A549 (cell line): Measurements from ENCODE around the gene CACNA1I.

Source experiments
- CHD2 ChIP-seq: fragments of 150-350 bp; IDR thresholded peaks from 2 replicates; pipeline ENCODE4 v1.6.1; 2014; ENCODE audit warnings: low read length; ENCODE audit not compliant: partially characterized antibody
- FOXS1 ChIP-seq: fragments of 250-450 bp; sonication (Bioruptor Pico); IDR thresholded peaks from 2 replicates; pipeline ENCODE4 v1.5.0; 2020; ENCODE audit warnings: mild to moderate bottlenecking, moderate library complexity
- RAD21 ChIP-seq, 2 experiments: fragments of >200 bp in 1 of 2; sonication (Bioruptor Twin) in 1 of 2; formaldehyde crosslinking in 1 of 2; IDR thresholded peaks in 1 of 2; conservative IDR thresholded peaks in 1 of 2; 2 replicates in 1 of 2; 3 replicates in 1 of 2; pipeline ENCODE4 v1.6.1; 2012 to 2018; ENCODE audit warnings: inconsistent platforms in 1 of 2
- TF ChIP-seq, protein P1 (sequence below): fragments of >200 bp; sonication (Bioruptor Twin); formaldehyde crosslinking; IDR thresholded peaks from 3 replicates; pipeline ENCODE4 v1.5.1; 2016

GRCh38 chr22:39665229-39665628 lies 94.7 kb downstream of the CACNA1I start:
- TF ChIP-seq, protein P1, sequence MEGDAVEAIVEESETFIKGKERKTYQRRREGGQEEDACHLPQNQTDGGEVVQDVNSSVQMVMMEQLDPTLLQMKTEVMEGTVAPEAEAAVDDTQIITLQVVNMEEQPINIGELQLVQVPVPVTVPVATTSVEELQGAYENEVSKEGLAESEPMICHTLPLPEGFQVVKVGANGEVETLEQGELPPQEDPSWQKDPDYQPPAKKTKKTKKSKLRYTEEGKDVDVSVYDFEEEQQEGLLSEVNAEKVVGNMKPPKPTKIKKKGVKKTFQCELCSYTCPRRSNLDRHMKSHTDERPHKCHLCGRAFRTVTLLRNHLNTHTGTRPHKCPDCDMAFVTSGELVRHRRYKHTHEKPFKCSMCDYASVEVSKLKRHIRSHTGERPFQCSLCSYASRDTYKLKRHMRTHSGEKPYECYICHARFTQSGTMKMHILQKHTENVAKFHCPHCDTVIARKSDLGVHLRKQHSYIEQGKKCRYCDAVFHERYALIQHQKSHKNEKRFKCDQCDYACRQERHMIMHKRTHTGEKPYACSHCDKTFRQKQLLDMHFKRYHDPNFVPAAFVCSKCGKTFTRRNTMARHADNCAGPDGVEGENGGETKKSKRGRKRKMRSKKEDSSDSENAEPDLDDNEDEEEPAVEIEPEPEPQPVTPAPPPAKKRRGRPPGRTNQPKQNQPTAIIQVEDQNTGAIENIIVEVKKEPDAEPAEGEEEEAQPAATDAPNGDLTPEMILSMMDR = no peak
- no peak for TF ChIP-seq FOXS1 (CRISPR knock-in tag)
- TF ChIP-seq CHD2 = no peak
- no peak for TF ChIP-seq RAD21 (conservative IDR thresholded peaks at IDR 0.05 in 1 of 2, IDR thresholded peaks at IDR 0.05 in 1 of 2)
